CD14-positive monocyte (primary cell): Measurements from ENCODE around the gene SLC27A4. TPM values are rescaled to one million over a fixed set of nuclear protein-coding genes. Genes with fewer than 3 reads are reported as not detected.

Experiments
- DNase-seq, 3 donors: peaks; one replicate each; pipeline ENCODE4 v3.0.0-alpha.2; 2011 to 2022
- H2AFZ ChIP-seq: 2 replicates; pipeline ENCODE4 v1.6.0; 2012; ENCODE audit warnings: mild to moderate bottlenecking, low read depth, low read length, inconsistent platforms; ENCODE audit not compliant: insufficient read depth, poor library complexity, severe bottlenecking
- H3K27ac ChIP-seq, 2 donors: 1 replicate in 1 of 2; 2 replicates in 1 of 2; pipeline ENCODE4 v1.5.1; 2012 to 2013; ENCODE audit warnings: low read length in 2 of 2, control low read depth in 1 of 2, inconsistent platforms in 1 of 2, low read depth in 1 of 2, mild to moderate bottlenecking in 1 of 2
- H3K27me3 ChIP-seq, 2 donors: one replicate each; pipeline versions ENCODE4 v1.6.0 to v1.6.1; 2011 to 2013; ENCODE audit warnings: low read length in 2 of 2; ENCODE audit not compliant: control insufficient read depth in 2 of 2, insufficient read depth in 2 of 2
- H3K36me3 ChIP-seq, 2 donors: replicated peaks in 1 of 2; 1 replicate in 1 of 2; 2 replicates in 1 of 2; pipeline versions ENCODE4 v1.5.1 to v1.6.1; 2012 to 2013; ENCODE audit warnings: low read length in 2 of 2, control low read depth in 1 of 2, inconsistent platforms in 1 of 2, mild to moderate bottlenecking in 1 of 2; ENCODE audit not compliant: insufficient read depth in 2 of 2, control insufficient read depth in 1 of 2
- H3K4me1 ChIP-seq, 2 donors: 1 replicate in 1 of 2; 2 replicates in 1 of 2; pipeline versions ENCODE4 v1.5.1 to v1.6.1; 2012 to 2013; ENCODE audit warnings: low read length in 2 of 2, control low read depth in 1 of 2, inconsistent platforms in 1 of 2, mild to moderate bottlenecking in 1 of 2, moderate library complexity in 1 of 2; ENCODE audit not compliant: insufficient read depth in 2 of 2, control insufficient read depth in 1 of 2
- H3K4me2 ChIP-seq: replicated peaks from 2 replicates; pipeline ENCODE3; 2012; ENCODE audit warnings: low read length, moderate library complexity, mild to moderate bottlenecking; ENCODE audit not compliant: poor library complexity, severe bottlenecking; ENCODE audit errors: extremely low read depth
- H3K4me3 ChIP-seq, 3 experiments: fragments of 200-600 bp in 1 of 3; sonication (generic) in 1 of 3; replicated peaks in 1 of 3; 1 replicate in 2 of 3; 2 replicates in 1 of 3; pipeline ENCODE4 v1.5.1; 2011 to 2013; ENCODE audit warnings: low read length in 3 of 3, mild to moderate bottlenecking in 3 of 3, control low read depth in 2 of 3, low read depth in 2 of 3, inconsistent platforms in 1 of 3, moderate library complexity in 1 of 3
- H3K79me2 ChIP-seq: 2 replicates; pipeline ENCODE4 v1.6.0; 2012; ENCODE audit warnings: mild to moderate bottlenecking, control low read depth, inconsistent platforms, low read length, moderate library complexity; ENCODE audit not compliant: insufficient read depth
- H3K9ac ChIP-seq: 2 replicates; pipeline ENCODE4 v1.6.0; 2017; ENCODE audit warnings: low read length, mild to moderate bottlenecking; ENCODE audit not compliant: insufficient read depth, poor library complexity, severe bottlenecking
- H3K9me3 ChIP-seq, 2 donors: replicated peaks in 1 of 2; 1 replicate in 1 of 2; 2 replicates in 1 of 2; pipeline versions ENCODE4 v1.5.1 to v1.6.1; 2012 to 2013; ENCODE audit warnings: low read length in 2 of 2, control low read depth in 1 of 2; ENCODE audit not compliant: control insufficient read depth in 1 of 2, insufficient read depth in 1 of 2
- H4K20me1 ChIP-seq: 2 replicates; pipeline ENCODE4 v1.6.0; 2012; ENCODE audit warnings: mild to moderate bottlenecking, low read length, control low read depth, moderate library complexity; ENCODE audit not compliant: insufficient read depth
- H3K27ac Mint-ChIP-seq, 7 donors: one replicate each; pipeline ENCODE4 v1.8.0; 2020; ENCODE audit warnings: mild to moderate bottlenecking in 7 of 7, mixed read lengths in 7 of 7, moderate library complexity in 6 of 7, inconsistent platforms in 2 of 7
- H3K27me3 Mint-ChIP-seq, 3 donors: one replicate each; pipeline ENCODE4 v1.8.0; 2021 to 2022; ENCODE audit warnings: low read depth in 3 of 3, mild to moderate bottlenecking in 3 of 3, mixed read lengths in 3 of 3, moderate library complexity in 3 of 3, inconsistent platforms in 1 of 3
- H3K36me3 Mint-ChIP-seq, 2 donors: one replicate each; pipeline ENCODE4 v1.8.0; 2020; ENCODE audit warnings: mixed read lengths in 2 of 2, inconsistent platforms in 1 of 2, mild to moderate bottlenecking in 1 of 2
- H3K4me1 Mint-ChIP-seq: one replicate; pipeline ENCODE4 v1.8.0; 2020; ENCODE audit warnings: mild to moderate bottlenecking, mixed read lengths
- H3K4me3 Mint-ChIP-seq, 2 donors: one replicate each; pipeline ENCODE4 v1.8.0; 2020; ENCODE audit warnings: mild to moderate bottlenecking in 2 of 2, mixed read lengths in 2 of 2, moderate library complexity in 1 of 2
- H3K9me3 Mint-ChIP-seq, 7 donors: one replicate each; pipeline ENCODE4 v1.8.0; 2020 to 2022; ENCODE audit warnings: mixed read lengths in 7 of 7, mild to moderate bottlenecking in 6 of 7, moderate library complexity in 6 of 7, inconsistent platforms in 2 of 7
- WGBS: methylation state at CpG from one replicate; pipeline ENCODE4 v1.1.5; 2013; ENCODE audit warnings: missing lambda C conversion rate; ENCODE audit not compliant: insufficient coverage; 5-methylcytosine and 5-hydroxymethylcytosine counted together
- intact Hi-C, 2 donors: fragments of 100-400 bp; cut with micrococcal nuclease; formaldehyde crosslinking; loops; one replicate each; pipeline versions ENCODE4 v1.15.0 to v1.15.1; 2023
- polyA plus RNA-seq, 3 donors: library from polyadenylated mRNA; depleted of rRNA in 1 of 3; unstranded in 2 of 3; stranded (reverse) in 1 of 3; fragments of 300-500 nt in 2 of 3; fragments of >200 nt in 1 of 3; fragmentation: Illumina TruSeq in 2 of 3; gene quantifications; 1 replicate in 2 of 3; 2 replicates in 1 of 3; pipeline ENCODE4 v1.2.3, GENCODE V29; 2012 to 2021
- TF ChIP-seq, protein P1 (sequence below): fragments of 200-600 bp; IDR thresholded peaks from one replicate; pipeline ENCODE4 v1.8.0; 2022; ENCODE audit warnings: antibody characterized with exemption, mild to moderate bottlenecking

The SLC27A4 gene
- polyA plus RNA-seq, 3 donors: 6.8 to 8.9 (median 6.8) TPM

DNA sequence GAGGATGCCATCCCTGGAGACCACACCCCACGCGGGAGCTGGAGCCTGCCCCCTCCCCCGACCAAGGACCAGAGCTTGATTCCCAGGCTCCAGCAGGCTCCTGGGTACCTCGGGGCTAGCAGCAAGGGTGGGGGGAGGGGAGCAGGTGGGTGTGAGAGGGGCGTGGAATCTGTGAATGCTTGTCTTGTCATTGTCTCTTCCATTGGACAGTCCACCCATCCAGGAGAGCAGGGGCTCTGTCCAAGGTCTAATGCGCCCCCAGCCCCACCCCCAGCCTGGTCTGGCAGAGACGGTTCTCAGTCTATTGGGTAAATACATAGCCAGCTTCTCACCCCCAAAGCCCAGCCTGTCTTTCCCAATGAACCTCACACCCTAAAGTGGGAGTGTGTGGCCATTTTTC, 53.6 kb downstream of the SLC27A4 start:
- H3K36me3 ChIP-seq: peaks cover 29 to 39% of the 10 kb centered on the region in 2 donors
- H3K9me3 ChIP-seq: no peaks in the 10 kb centered on the region
- intact Hi-C loops: no loop called here
- DNase-seq: no peak
- no peak overlapping the region for H3K4me3 Mint-ChIP-seq
- H3K27me3 Mint-ChIP-seq: peaks cover 11 to 27% (median 13%) of the 10 kb centered on the region in 3 donors
- no peak overlapping the region for H3K27ac ChIP-seq
- WGBS: 94% methylated on average over 5 of the region's 7 CpGs
- TF ChIP-seq, protein P1, sequence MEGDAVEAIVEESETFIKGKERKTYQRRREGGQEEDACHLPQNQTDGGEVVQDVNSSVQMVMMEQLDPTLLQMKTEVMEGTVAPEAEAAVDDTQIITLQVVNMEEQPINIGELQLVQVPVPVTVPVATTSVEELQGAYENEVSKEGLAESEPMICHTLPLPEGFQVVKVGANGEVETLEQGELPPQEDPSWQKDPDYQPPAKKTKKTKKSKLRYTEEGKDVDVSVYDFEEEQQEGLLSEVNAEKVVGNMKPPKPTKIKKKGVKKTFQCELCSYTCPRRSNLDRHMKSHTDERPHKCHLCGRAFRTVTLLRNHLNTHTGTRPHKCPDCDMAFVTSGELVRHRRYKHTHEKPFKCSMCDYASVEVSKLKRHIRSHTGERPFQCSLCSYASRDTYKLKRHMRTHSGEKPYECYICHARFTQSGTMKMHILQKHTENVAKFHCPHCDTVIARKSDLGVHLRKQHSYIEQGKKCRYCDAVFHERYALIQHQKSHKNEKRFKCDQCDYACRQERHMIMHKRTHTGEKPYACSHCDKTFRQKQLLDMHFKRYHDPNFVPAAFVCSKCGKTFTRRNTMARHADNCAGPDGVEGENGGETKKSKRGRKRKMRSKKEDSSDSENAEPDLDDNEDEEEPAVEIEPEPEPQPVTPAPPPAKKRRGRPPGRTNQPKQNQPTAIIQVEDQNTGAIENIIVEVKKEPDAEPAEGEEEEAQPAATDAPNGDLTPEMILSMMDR: no peak
- H3K27me3 ChIP-seq: no peaks in the 10 kb centered on the region
- no peak overlapping the region for H3K27ac Mint-ChIP-seq
- H3K4me1 ChIP-seq: peaks cover 10 to 11% of the 10 kb centered on the region in 2 donors
- H3K4me1 Mint-ChIP-seq: peaks cover 14% of the 10 kb centered on the region
- no peak overlapping the region for H3K4me3 ChIP-seq
- H3K4me2 ChIP-seq: no peak overlapping the region
- H3K9ac ChIP-seq: no peak overlapping the region
- H3K9me3 Mint-ChIP-seq: peaks cover 0 to 9% (median 6%) of the 10 kb centered on the region in 7 donors
- H3K36me3 Mint-ChIP-seq: peaks cover 24 to 37% of the 10 kb centered on the region in 2 donors
- no peak overlapping the region for H2AFZ ChIP-seq
- no peaks in the 10 kb centered on the region for H4K20me1 ChIP-seq
- H3K79me2 ChIP-seq: no peaks in the 10 kb centered on the region

DNA sequence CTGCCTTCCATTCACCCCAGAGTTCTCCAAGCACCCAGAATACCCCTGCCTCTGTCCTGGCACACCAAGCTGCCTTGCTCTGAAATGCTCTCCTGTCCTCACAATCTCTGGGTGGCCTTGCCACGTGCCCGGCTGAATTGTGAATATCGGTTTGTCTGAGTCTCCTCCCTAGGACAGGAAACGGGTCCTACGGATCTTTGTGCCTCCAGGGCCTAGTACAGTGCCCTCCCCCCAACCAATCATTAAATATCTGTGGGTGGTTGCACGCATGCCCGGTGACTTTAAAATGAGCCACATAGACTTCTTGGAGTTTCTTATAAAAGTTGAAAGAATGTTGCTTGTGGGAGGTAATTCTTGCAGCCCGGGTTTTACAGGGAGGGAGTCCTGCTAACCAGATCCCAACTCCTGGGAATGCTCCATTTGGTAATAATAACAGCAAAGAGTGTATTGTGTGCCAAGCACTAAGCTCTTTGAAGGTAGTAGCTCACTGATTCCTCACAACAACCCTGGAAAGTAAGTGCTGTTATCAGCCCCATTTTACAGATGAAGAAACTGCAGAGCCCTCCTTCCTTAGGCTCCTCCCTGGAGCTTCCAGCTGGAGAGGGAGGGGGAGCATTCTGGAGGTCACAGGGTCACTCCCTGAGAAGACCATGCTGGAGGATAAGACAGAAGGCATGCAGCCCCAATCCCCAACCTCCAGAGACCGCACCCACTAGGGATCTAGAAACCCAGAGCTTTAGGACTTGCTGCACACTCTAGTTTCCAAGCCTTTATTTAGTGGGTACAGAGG, 54.2 kb downstream of the SLC27A4 start:
- Mint-ChIP-seq H3K27ac (peak overlapping the region in 1 of 7 donors; percentile 27), H3K9me3 (peaks cover 0 to 9% (median 6%) of the 10 kb centered on the region in 7 donors), H3K4me3 (no peak overlapping the region), H3K27me3 (peaks cover 9 to 27% (median 13%) of the 10 kb centered on the region in 3 donors), H3K4me1 (peaks cover 14% of the 10 kb centered on the region), H3K36me3 (peaks cover 19 to 31% of the 10 kb centered on the region in 2 donors)
- 82% methylated on average over 3 of the region's 9 CpGs for WGBS
- no peaks in the 10 kb centered on the region for H3K27me3 ChIP-seq
- intact Hi-C loops: no loop called here
- DNase-seq: no peak
- H3K4me2 ChIP-seq: no peak overlapping the region
- TF ChIP-seq, protein P1: no peak
- peaks cover 10 to 11% of the 10 kb centered on the region in 2 donors for H3K4me1 ChIP-seq
- H2AFZ ChIP-seq: no peak overlapping the region
- no peaks in the 10 kb centered on the region for H3K79me2 ChIP-seq
- H4K20me1 ChIP-seq: no peaks in the 10 kb centered on the region
- H3K4me3 ChIP-seq: no peak overlapping the region
- H3K27ac ChIP-seq: no peak overlapping the region
- peaks cover 23 to 33% of the 10 kb centered on the region in 2 donors for H3K36me3 ChIP-seq
- H3K9me3 ChIP-seq: no peaks in the 10 kb centered on the region
- no peak overlapping the region for H3K9ac ChIP-seq
